MM.1S (cell line): Measurements from ENCODE around the gene KCNA3.

Experiments used
- EZH2 ChIP-seq: fragments of 300-600 bp; sonication (generic); optimal IDR thresholded peaks from 2 replicates; pipeline ENCODE3; 2017; ENCODE audit warnings: low read depth, mild to moderate bottlenecking, antibody characterized with exemption, low read length, mixed read lengths
- TF ChIP-seq, protein P1 (sequence below): fragments of 300-600 bp; sonication (generic); IDR thresholded peaks from 2 replicates; pipeline ENCODE4 v1.5.1; 2016; ENCODE audit warnings: antibody characterized with exemption, low read length, mixed read lengths

DNA sequence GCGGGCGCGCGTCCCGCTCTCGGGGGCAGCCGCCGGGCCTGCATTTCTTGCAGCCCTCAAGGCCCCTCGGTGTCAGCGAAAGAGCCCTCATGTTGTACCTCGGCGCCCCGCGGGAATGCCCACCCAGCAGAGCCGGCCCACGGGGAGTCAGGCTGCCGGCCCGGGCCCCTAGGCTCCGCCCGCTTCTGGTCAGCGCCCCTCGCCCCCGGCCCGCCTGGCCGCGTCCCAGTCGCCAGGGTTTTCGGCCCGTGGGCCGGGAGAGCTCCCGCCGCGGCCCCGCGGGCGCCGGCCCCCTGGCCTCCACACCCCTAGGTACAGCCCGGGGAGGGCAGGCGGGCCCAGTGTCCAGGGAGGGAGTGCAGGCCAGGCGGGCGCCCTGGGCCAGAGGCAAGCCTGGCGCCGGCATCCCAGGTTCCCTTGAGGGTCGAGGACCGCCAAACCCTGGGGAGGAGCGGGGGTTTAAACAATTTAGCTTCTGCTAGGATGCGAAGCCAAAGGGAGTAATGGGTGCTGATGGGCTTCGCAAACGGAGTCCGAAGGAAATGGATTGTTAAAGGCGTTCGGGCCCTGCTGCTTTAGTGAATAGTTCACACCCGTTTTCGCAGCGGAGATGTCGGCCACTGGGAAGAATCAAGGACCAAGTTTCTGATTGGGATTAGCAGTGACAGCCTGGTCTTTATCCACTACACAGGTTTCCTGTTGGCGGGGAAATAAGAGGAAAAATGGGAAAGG, 486 bp upstream of the KCNA3 start:
- TF ChIP-seq, protein P1, sequence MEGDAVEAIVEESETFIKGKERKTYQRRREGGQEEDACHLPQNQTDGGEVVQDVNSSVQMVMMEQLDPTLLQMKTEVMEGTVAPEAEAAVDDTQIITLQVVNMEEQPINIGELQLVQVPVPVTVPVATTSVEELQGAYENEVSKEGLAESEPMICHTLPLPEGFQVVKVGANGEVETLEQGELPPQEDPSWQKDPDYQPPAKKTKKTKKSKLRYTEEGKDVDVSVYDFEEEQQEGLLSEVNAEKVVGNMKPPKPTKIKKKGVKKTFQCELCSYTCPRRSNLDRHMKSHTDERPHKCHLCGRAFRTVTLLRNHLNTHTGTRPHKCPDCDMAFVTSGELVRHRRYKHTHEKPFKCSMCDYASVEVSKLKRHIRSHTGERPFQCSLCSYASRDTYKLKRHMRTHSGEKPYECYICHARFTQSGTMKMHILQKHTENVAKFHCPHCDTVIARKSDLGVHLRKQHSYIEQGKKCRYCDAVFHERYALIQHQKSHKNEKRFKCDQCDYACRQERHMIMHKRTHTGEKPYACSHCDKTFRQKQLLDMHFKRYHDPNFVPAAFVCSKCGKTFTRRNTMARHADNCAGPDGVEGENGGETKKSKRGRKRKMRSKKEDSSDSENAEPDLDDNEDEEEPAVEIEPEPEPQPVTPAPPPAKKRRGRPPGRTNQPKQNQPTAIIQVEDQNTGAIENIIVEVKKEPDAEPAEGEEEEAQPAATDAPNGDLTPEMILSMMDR, result no peak
- TF ChIP-seq EZH2, result no peak
